Stimulated activated CD8-positive, alpha-beta memory T cell treated with anti-CD3 and anti-CD28 coated beads, Interleukin-15, amount 100 ng/mL, for 48 hours (primary cell): ENCODE data around the gene ATP6V0E2.
"Not testable (repeated sequence)": the region's sequence is repeated elsewhere in the genome, so short reads cannot be mapped to it uniquely, and the experiment has no call there.

ENCODE experiments used
- DNase-seq, 2 donors: peaks; one replicate each; pipeline ENCODE4 v3.0.0-alpha.2; 2020; ENCODE audit warnings: low read depth in 2 of 2

Gene ATP6V0E2

DNA sequence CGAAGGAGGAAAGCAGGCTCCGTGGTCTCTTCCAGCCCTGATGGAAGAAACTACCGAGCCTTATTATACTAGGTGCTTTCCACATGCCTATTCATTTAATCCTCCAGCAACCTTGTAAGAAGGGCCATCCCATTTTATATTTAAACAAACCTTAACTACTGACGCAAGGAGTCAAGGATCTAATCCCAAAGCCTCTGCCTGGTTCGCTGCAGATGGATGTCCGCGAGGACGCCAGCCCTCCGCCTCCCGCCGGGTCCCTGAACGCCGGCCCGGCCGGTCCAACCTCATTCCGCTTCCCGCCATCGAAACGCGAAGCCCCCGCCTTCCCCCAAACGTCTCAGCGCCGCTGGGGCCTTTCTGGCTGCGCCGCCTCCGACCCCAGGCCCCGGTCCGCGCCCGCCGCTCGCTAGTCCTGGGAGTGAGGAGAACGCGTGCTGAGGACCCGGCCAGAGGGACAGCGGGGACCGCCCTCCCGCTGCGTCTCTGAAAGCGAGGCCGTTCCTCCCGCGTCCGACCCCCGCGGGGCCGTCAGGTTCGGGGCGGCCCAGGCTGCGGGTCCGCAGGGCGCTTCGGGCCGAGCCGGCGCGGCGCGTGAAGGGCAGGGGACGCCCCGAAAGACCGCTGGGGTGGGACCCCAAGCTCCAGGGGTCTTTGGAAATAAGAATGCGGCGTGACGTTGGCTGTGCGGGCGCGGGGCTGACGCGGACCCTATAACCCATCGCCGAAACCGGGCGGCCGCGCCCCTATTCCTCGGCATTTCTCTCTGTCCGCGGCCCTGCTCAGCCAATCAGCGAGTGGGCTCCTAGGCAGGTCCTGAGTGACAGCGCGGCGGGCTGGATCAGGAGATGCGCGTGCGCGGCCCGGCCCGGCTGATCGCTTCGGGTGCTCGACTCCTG, at the start of gene ATP6V0E2:
Gene ATP6V0E2 (plus strand): TSS at position 896 of the 896 bp plus-strand sequence. CDS start 97 bp downstream, outside the sequence.
- DNase-seq: peak; percentile 93 to 94

DNA sequence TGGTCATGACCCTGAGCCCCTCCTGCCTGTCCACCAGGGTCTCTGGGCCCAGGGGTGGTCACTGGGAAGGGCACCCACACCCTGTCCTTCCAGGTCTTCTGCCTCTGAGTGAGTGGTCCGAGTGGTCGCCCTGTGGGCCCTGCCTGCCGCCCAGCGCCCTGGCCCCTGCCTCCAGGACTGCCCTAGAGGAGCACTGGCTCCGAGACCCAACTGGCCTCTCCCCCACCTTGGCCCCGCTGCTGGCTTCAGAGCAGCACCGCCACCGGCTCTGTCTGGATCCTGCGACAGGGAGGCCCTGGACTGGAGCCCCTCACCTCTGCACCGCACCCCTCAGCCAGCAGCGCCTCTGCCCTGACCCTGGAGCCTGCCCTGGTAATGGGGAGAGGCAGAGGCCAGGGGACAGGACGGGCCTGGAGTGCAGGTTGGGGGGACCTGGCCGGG, 49.4 kb upstream of the ATP6V0E2 start:
- DNase-seq: no peak

DNA sequence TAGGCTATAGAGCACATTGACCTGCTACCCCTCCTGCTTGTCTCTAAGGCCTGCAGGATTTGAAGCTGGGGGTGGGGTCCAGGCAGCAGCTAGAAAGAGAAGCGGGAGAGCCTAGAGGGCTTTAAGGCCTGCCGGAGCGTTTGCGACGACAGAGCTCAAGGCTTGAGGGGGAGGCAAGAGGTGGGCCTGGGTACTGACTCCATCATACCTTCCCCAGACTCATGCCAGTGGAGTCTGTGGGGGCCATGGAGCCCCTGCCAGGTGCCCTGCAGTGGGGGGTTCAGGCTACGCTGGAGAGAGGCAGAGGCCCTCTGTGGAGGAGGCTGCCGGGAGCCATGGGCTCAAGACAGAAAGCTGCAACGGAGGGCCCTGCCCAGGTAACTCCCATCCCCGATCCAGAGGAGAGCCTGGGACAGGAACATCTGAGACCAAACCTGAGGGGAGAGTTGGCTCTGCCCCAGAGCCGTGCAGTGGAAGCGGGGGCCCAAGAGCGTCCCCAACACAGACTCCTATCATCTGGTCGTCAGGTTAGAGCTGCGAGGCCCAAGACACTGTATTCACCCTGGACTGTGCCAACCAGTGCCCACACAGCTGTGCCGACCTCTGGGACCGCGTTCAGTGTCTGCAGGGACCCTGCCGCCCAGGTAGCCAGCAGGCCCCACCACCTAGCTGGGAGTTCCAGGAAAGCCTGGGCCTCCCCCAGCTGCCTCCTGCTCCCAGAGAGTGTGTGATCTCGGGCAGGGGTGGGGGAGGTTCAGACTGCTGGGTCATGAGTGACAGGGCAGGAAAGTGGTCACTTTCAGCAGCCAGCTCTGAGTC, 48.8 kb upstream of the ATP6V0E2 start:
- DNase-seq: no peak

DNA sequence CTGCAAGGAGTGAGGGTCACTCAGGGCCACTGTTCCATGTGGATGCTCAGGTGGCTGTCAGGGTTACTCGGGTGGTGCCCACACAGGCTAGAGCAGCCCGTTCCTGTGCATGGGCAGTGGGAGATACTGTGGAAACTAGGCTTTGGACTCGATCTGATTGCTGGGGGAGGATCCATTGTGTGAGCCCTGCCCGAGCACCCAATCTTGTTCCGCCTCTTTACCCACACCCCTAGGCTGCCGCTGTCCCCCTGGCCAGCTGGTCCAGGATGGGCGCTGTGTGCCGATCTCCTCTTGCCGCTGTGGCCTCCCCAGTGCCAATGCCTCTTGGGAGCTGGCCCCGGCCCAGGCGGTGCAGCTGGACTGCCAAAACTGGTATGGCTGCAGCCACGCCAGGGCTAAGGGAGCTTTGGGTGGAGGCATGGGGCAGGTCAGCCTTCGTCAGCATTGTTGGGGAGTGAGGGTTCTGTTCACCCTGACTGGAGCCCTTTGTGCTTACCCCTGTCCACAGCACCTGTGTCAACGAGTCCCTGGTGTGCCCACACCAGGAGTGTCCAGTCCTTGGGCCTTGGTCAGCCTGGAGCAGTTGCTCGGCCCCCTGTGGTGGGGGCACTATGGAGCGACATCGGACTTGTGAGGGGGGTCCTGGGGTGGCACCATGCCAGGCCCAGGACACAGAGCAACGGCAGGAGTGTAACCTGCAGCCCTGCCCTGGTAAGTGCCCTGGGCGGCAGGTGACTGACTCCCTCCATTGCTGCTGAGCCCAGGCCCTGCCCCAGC, 48.0 kb upstream of the ATP6V0E2 start:
- DNase-seq: no peak

DNA sequence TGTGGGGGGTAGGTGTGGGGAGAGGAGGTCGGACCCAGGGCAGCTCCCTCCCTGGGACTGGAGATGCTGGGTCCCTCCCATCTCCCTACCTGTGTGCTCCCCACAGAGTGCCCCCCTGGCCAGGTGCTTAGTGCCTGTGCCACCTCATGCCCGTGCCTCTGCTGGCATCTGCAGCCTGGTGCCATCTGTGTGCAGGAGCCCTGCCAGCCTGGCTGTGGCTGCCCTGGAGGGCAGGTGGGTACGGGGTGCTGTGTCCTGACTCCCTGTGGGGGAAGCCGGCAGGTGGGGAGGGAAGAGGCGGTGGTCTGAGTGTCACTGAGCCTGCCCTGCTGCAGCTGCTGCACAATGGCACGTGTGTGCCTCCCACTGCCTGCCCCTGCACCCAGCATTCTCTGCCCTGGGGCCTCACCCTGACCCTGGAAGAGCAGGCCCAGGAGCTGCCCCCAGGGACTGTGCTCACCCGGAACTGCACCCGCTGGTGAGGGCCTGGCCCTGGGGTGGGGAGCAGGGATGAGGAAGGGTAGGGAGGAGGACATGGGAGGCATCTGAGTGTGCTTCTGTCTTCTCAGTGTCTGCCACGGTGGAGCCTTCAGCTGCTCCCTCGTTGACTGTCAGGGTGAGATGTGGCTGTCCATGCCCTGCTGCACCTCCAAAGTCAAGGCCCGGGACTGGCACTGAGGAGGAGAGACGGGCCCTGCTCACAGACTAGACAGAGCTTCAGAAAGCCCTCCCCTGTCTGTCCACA, 47.3 kb upstream of the ATP6V0E2 start:
- DNase-seq: no peak

DNA sequence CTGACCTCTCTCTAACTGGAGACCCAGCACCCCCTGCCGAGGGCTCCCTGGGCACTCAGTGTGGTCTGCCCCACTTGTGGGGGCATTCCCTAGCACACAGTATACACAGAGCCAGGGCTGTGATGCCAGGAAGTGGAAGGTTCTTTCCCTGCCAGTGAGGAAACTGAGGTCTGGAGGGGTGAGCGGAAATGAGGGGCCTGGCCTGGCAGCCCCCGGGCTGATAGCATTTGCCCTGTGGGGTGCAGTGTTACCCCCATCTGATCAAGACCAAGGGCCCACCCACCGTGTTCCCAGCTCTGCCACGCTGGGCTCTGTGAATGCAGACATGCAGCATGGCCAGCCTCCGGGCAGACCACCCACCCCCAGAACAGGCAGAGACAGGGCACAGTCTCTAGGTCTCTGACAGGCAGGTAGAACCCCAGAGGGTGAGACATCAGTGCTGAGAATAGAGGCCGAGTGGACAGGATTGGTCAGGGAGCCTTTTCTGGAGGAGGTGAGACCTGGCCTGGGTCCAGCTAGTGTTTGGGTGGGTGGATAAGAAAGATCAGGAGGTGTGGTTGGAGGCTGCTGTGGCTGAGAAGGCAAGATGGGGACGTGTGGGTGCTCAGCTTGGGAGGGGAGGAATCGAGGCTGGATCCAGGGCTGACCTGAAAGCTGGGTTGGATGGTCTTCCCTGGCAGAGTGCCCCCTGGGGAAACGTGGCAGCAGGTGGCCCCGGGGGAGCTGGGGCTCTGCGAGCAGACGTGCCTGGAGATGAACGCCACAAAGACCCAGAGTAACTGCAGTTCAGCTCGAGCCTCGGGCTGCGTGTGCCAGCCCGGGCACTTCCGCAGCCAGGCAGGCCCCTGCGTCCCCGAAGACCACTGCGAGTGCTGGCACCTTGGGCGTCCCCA, 46.4 kb upstream of the ATP6V0E2 start:
- no peak for DNase-seq

DNA sequence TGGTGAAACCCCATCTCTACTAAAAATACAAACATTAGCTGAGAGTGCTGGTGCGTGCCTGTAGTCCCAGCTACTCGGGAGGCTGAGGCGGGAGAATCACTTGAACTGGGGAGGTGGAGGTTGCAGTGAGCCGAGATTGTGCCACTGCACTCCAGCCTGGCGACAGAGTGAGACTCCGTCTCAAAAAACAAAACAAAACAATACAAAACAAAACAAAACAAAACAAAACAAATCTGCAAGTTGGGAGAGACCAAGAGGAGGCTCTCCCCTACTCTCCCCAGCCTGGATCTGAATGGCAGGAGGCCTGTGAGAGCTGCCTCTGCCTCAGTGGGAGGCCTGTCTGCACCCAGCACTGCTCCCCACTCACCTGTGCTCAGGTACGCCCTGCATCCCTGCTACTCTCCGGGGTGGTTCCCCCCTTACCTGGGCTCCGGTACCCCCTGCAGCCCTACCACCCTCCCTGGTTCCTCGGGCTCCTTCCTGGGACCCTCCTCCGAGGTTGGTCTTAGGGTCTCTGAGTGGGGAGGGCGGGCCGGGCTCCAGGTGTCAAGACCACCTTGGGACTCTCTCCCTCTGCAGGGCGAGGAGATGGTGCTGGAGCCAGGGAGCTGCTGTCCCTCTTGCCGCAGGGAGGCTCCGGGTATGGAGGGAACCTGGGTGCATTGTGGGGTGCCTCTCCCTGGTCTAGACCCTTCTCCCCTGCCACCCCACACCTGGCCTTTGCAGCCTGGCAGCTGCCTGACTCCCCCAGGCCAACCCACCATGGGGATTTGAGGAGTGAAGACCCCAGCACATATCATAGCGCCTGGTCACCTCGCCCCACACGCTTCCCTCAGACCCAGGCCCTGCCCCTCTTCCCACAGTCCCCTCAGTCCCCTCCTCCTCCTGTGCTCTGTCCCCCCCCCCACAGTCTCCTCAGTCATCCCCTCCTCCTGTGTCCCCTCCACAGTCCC, 45.1 kb upstream of the ATP6V0E2 start:
- no peak for DNase-seq

DNA sequence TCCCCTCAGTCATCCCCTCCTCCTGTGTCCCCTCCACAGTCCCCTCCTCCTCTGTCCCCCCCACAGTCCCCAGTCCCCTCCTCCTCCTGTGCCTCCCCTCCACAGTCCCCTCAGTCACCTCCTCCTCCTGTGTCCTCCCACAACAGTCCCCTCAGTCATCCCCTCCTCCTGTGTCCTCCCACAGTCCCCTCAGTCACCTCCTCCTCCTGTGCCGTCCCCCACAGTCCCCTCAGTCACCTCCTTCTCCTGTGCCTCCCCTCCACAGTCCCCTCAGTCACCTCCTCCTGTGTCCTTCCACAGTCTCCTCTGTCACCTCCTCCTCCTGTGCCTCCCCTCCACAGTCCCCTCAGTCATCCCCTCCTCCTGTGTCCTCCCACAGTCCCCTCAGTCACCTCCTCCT, 43.2 kb upstream of the ATP6V0E2 start:
- not testable (repeated sequence) for DNase-seq

DNA sequence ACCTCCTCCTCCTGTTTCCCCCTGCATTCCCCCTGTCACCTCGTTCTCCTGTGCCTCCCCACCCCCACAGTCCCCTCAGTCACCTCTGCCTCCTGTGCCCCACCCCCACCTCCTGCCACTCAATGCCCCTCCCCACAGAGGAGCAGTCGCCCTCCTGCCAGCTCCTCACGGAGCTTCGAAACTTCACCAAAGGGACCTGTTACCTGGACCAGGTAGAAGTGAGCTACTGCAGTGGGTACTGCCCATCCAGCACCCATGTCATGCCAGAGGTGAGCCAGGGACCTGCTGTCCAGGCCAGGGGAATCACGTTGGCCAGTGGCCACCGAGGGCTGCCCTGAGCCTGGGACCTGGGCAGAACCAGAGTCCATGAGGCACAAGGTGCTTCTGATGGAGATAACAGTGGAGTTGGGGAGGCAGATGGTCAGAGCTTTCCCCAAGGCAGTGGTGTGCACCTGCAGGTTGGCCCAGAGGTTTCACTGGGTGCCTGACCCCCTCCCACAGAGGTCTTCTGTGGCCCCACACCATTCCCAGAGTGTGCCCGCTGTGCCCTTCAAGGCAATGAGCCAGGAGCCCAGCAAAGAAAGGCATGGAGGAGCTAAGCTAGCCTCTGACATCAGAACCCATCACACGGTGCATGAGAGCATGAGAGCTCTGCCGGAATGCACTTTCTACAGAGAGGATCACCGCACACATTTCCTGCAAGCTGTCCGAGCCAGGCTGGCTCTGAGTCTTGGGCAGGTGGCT, 42.6 kb upstream of the ATP6V0E2 start:
- no peak for DNase-seq

DNA sequence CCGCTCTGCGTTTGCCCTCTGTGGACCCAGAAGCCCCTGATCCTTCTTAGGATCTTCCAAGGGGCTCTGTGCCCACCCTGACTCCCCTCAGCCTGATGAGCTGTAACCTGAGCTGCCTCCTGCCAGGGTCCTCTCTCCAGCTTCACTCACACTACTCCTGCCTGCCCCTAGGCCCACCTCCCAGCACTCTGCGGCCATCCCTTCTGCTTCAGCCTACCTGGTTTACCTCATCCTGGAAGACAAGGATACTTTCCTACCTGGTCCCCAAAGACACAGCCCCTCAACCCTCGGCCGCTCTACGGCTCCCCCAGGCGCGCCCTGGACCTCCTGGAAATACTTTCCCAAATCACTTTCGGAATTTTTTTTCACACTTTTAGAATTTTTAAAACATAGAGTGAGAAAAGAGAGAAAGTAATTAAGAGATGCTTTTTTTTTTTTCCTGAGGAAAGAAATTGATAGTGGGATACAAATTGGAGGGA, 42.0 kb upstream of the ATP6V0E2 start:
- no peak for DNase-seq

DNA sequence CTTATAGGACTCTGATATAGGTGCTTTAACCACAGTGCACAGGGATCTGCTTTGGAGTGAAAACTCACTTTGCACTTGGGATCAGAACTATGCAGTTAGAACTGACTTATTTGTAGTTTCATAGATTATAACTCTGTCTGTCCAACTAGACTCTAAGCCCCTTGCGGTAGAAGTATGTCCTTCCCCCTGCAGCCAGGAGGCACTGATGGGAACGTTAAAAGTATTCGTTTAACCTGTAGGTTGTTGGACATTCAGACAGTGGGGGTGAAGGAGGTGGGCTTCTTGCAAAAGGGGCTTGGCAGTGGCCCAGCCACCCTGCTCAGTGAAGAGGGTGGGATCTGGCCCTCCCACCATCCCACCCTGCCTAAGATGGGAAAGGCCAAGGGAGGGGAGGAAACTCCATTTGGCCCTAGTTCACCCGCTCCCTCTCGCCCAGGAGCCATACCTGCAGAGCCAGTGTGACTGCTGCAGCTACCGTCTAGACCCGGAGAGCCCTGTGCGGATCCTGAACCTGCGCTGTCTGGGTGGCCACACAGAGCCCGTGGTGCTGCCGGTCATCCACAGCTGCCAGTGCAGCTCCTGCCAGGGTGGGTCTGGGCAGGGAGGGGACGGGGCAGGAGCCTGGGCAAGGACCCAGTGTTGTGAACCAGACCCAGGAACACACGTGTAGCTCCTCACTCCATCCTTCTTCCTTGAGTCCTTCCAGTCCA, 41.3 kb upstream of the ATP6V0E2 start:
- DNase-seq: no peak

DNA sequence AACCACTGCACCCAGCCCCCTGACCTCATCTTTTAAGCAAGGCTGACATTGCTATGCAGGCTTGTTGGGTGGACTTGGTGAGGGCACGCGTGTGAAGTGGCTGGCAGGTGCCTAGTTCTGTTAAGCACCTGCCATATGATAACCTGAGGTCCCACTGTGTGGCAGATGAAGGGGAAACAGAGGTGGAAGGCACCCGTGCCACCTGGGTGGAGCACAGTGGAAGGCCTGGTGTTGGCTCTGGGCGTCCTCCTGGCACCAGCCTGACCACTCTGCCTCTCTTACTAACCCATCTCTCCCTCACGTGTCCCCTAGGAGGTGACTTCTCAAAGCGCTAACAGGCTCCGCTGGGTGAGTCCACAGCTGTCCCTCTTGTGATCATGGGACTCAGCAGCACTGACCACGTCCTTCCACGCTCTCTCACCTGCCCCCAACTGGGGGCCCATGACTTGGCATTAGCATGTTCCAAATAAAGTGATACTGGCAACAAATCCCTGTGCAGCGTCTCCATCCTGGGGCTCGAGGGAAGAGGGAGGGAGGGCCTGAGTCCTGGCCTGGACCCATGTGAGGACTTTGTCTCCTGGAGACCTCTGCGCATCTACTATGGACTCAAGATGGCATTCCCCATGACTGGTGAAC, 40.2 kb upstream of the ATP6V0E2 start:
- no peak for DNase-seq

DNA sequence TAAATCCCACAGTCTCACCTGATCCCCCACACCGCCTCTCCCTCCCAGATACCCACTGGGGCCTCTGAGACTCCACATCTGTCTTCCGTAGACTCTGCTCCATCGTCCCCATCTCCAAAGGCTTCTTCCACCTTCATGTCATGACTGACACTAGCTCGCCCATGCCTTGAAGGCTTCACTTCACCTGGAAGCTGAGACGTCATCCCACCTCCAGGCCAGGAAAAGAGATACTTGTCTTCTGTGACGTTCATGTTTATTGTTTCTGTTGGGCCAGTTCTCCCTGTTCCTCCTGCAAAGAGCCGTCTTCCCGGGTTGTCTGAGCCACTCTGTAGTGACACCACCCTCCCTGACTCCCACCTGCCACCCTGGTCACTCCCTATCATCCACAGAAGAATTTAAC, 39.2 kb upstream of the ATP6V0E2 start:
- no peak for DNase-seq

DNA sequence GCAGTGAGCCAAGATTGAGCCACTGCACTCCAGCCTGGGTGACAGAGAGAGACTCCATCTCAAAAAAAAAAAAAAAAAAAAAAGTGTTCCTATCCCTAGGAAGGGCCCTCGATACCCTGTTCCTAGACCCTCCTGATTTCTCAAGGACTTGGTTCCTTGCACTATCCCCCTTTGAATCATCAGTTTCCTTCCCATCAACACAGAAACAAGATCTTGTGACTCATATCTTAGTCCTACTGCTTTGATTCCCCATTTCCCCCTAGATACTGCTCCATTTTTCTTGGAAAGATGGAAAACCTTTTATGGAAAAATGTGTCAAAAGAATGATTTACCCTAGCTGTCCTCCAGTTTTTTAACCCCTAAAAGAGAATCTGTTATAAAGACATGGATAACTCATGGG, 37.3 kb upstream of the ATP6V0E2 start:
- no peak for DNase-seq

DNA sequence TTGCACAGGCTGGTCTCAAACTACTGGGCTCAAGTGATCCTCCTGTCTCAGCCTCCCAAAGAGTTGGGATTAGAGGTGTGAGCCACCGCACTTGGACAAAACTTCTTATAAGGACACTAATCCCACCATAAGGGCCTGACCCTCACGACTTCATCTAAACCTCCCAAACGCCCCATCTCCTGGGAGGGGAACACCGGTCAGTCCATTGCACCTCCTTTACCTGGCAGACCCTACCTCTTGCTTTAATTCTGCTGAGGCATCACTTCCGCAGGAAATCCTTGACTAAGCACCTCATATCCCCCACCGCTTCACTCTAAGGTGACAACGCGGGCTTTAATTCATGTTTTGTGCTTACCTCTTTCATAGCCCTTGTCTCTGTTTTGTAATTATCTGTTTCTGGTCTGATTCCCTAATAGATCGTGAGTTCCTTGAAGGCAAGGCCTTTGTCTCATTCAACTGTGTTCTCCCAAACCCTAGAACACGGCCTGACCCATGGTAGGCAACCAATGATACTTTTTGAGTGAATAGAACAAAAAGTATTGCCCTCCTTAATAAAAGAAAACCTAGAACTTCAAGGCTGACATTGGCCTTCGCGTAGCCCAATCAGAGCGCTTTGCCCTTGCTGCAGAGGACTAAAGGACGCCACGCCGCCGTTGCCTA, 36.1 kb upstream of the ATP6V0E2 start:
- no peak for DNase-seq

DNA sequence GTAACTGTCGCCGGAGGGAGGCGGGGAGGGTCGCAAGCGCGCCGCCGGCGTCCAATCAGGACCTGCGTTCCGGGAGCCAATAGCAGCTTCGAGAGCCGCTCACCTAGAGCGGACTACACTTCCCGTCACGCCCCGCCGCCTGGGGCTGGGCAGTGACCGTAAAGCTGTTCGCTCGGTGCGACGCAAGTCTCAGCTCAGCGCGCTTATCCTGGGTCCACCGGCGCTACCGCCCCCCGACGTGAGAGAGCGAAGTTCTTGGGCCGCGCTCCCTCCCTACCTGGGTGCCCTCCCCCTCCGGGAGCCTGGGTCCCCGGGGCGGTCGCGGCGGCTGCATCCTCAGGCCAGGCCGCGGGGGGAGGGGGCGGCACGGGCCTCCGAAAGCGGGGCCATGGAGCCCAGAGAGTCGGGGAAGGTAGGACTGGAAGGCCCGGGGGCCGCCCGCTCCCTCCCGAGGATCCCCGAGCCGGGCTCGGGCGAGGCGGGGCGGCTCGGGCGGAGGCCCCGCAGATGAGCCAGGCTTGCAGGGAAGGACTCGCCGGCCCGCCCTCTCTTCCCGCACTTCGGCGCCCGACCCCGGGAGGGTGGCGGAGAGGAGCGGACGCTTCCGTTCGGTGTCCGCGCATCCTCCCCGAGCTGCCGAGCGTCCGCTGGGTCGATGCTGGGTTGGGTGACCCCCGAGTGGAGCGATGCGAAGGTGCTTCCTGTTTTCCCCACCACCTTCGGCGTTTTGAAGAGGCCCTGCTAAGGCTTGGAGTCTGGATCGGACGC, 35.4 kb upstream of the ATP6V0E2 start, which contains the start of gene ZNF862:
Gene ZNF862 (plus strand): TSS at position 152 of the 768 bp plus-strand sequence. CDS start 237 bp downstream, at position 389.
- DNase-seq: peak; percentile 95 to 97
